ENCODE measurements around the gene PPOX.

Gene PPOX

DNA sequence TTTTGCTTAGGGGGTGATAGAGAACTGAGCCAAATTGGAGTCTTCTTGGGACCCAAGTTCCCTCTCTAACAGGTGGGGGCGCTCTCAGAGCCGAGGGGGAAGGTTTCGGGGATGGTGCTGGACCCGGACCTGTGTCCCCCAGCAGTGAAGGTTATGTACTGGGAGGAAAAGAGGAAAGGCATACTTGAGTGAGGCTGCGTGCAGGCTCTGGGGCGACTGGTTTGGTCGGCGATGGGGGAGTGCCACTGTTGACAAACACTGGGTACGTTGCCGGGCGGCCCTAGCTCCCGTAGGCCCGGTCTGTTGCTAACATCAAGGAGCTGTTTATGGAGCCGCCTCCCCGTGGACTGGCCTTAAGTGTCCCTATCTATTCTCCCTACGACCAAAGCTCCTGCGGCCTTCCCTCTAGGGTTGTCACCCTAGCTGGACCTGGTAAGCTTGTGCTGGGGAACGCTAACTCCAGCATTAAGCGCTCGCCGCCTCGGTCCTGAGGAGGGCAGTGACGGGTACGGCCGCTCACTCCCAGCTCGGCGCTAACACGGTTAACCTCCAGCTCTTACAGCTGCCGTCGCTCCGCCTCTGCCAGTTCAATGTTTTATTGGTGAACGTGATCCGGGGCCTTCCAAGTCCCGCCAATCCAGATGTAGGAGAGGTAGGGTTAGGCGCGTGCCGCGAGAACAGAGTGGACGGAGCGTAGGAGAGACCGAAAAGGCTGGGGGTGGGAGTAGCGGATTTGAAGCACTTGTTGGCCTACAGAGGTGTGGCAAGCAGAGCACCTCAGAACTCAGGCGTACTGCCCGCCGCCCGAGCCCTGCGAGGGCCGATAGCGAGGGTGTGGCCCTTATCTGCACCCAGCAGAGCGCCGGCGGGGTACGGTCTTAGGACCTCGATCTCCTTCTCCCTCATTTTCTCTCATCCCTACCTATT lies at the start of gene PPOX:
Gene PPOX, plus strand, starts transcription at position 685 of the 927 bp plus-strand sequence. CDS start 422 bp downstream, outside the sequence.
- H3K27me3 ChIP-seq (ENCODE audit: low read depth), result no peaks in the 10 kb centered on the region

DNA sequence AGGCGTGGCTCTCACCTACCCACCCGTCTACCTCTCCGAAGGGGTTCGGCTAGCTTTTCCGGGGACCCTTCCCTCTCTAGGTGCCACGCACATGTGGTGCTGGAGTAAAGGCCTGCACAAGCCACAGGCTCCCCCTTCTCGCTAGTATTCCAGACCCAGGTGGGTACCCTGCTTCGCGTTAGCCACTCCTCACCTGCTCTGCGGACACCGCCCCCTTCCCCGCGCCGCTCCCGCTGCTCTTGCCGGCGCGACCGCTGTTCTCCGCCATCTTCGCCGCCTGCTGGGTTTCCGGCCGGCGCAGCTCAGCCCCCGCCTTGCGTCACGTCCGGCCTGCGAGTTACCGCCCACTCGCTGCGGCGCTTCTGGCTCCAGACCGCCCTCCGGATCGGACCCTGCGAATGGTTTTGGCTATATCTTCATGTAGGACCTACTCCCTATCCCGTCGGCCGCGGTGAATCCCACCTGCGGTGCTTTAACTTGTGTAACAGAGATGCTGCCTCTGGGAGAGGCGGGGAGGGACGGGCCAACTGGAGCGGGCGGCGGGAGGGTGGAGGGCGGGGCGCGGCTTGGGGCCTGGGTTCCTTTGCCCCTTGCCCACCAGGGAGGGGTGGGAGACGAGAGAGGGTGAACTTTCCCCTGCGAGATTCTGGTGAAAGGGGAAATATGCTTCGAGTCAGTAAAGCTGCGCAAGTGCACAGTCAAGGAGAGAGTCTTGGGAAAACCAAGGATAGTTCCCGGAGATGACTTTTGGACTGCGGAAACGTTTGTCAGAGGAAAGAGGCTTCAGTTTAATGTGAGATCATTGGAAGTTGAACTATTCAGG lies 48.3 kb upstream of the PPOX start, which contains the start of the genes NIT1 and PFDN2:
Gene NIT1, plus strand, starts transcription at position 347 of the 823 bp plus-strand sequence. Its CDS starts 72 bp downstream, at position 419.
Gene PFDN2, minus strand, starts transcription at position 279 of the 823 bp plus-strand sequence. Its CDS starts 11 bp downstream, at position 268.
- Histone ChIP-seq H3K27me3 (ENCODE audit: low read depth) (no peaks in the 10 kb centered on the region), H3K4me3 (peak within 1 kb of the TSS; percentile 91), H3K36me3 (replicated peaks) (peaks cover 42% of the 10 kb centered on the region), H3K4me1 (peaks cover 14% of the 10 kb centered on the region), H3K9me3 (no peaks in the 10 kb centered on the region)
- peak; percentile 83 to 91 for DNase-seq (ENCODE audit: low spot score in 2 of 2)
- in situ Hi-C loops (cut with MboI; ENCODE audit: low sequenced_read_pairs), result no loop called here

More for the DNA sequence above, at the start of gene PPOX:
- peak; percentile 97 to 99 for DNase-seq (ENCODE audit: low spot score in 2 of 2)
- Histone ChIP-seq H3K4me1 (peaks cover 7% of the 10 kb centered on the region), H3K9me3 (no peaks in the 10 kb centered on the region), H3K36me3 (replicated peaks) (peaks cover 37% of the 10 kb centered on the region), H3K4me3 (peak within 1 kb of the TSS; percentile 53)
- in situ Hi-C loops (cut with MboI; ENCODE audit: low sequenced_read_pairs), result no loop called here

DNA sequence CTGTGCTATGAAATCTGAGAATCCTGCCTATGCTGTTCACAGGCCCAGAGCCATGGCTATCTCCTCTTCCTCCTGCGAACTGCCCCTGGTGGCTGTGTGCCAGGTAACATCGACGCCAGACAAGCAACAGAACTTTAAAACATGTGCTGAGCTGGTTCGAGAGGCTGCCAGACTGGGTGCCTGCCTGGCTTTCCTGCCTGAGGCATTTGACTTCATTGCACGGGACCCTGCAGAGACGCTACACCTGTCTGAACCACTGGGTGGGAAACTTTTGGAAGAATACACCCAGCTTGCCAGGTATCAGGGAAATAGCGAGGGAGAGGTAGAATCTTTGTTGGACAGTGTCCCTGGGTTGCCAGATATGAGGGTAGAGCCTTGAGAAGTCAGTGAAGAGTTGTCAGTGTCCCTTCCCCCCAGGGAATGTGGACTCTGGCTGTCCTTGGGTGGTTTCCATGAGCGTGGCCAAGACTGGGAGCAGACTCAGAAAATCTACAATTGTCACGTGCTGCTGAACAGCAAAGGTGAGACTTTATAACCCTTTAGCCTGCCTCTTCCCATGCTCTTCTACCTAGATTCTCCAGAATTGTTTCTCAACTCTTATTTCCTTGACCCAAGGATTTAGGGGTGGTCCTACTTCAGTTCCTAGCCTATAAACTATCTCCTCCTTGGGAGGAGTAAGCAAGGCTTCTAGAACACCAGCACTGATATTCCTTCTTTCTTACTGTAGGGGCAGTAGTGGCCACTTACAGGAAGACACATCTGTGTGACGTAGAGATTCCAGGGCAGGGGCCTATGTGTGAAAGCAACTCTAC lies 46.9 kb upstream of the PPOX start:
- H3K4me1 ChIP-seq, result peaks cover 14% of the 10 kb centered on the region
- H3K36me3 ChIP-seq (replicated peaks), result peaks cover 52% of the 10 kb centered on the region
- peak overlapping the region; percentile 91 for H3K4me3 ChIP-seq
- no peaks in the 10 kb centered on the region for H3K9me3 ChIP-seq
- DNase-seq (ENCODE audit: low spot score in 2 of 2), result peak; percentile 52 to 65
- in situ Hi-C loops (cut with MboI; ENCODE audit: low sequenced_read_pairs), result no loop called here
- no peaks in the 10 kb centered on the region for H3K27me3 ChIP-seq (ENCODE audit: low read depth)

DNA sequence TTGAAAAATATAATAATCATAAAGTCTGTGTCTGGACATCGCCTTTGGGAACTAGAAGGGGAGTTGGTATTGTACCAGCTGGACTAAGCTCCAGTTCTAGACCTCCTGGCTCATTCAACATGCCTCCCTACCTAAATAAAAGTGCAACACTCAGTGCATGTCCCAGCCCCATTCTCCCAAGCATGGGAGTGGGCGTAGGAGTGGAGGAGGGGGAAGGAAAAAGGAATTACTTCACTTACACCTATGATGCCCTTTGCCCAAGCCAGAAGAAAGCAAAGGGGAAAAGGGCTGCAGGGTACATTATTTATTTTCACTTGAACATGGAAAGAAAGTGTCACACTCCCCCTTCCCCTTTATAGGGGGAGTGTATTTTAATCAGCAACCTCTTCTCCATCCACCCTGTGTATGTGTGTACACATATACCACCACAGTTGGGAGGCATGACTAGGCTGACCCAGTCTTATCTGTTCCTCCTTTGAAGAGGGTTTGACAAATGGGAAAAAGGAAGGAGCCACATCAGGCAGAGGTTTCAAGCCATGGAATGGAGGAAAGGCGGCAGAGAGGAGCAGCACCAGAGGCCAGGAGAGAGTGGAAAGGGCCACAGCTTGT lies 45.1 kb upstream of the PPOX start:
- in situ Hi-C loops (cut with MboI; ENCODE audit: low sequenced_read_pairs), result no loop called here
- Histone ChIP-seq H3K4me3 (no peak overlapping the region), H3K27me3 (ENCODE audit: low read depth) (no peaks in the 10 kb centered on the region), H3K4me1 (peaks cover 10% of the 10 kb centered on the region), H3K9me3 (no peaks in the 10 kb centered on the region), H3K36me3 (replicated peaks) (peaks cover 59% of the 10 kb centered on the region)
- no peak for DNase-seq (ENCODE audit: low spot score in 2 of 2)

DNA sequence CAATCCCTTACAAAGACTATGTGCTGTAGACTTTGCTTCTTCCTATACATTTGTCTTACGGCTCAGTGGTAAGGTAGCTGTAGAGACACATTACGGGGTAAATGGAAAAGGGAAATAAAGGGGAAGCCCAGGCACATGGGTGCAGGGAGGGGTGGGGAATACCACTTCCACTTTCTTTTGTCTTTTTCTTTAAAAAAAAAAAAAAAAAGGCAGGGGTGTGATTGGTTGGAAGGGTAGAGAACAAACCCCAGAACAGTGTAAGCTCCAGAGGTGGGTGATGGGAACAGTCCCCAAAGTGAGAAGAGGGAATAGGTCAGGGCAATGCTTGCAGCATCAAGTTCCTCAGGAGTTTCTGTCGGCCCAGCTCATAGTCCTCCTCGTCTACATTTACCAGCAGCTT lies 44.4 kb upstream of the PPOX start:
- H3K36me3 ChIP-seq (replicated peaks), result peaks cover 64% of the 10 kb centered on the region
- H3K4me1 ChIP-seq, result peaks cover 10% of the 10 kb centered on the region
- H3K27me3 ChIP-seq (ENCODE audit: low read depth), result no peaks in the 10 kb centered on the region
- in situ Hi-C loops (cut with MboI; ENCODE audit: low sequenced_read_pairs), result no loop called here
- H3K9me3 ChIP-seq, result no peaks in the 10 kb centered on the region
- no peak overlapping the region for H3K4me3 ChIP-seq
- no peak for DNase-seq (ENCODE audit: low spot score in 2 of 2)

DNA sequence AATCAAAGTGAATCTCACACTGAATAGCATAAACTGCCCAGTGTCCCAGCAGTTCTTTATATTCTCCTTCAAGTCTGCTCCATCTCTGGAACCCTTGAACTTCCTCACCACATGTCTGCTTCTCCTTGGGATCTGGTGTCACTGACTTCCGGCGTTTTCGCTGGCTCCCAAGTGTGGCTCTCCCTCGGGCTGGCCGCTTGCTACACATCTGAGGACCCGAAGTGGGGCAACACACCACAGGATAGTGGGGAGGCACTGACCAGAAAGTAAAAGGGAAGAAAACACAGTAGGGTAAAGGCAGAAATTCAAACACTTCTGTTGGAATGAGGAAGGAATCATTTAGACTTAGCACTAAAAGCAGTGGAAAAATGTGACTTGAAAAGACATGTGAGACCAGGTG lies 43.3 kb upstream of the PPOX start:
- in situ Hi-C loops (cut with MboI; ENCODE audit: low sequenced_read_pairs), result no loop called here
- peaks cover 71% of the 10 kb centered on the region for H3K36me3 ChIP-seq (replicated peaks)
- H3K4me1 ChIP-seq, result peaks cover 10% of the 10 kb centered on the region
- H3K9me3 ChIP-seq, result no peaks in the 10 kb centered on the region
- no peak overlapping the region for H3K4me3 ChIP-seq
- DNase-seq (ENCODE audit: low spot score in 2 of 2), result no peak
- H3K27me3 ChIP-seq (ENCODE audit: low read depth), result no peaks in the 10 kb centered on the region

DNA sequence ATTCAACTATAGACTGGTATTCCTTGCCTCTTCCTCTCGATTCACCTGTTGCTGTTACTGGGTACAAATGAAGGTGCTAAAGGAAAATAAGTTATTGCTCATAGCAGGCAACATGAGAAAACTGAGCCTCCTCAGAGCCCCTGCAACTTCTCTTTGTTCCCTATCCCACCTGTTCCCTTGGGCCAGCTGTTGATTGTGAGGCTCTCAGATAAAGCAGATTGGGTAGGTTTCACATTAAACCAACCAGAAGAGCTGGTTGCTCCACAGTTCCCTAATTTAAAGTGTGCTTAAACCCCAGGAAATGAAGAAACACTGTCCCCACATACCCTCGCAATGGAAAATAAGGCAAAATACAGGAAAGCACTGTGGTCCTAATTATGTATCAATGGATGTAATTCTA lies 38.6 kb upstream of the PPOX start:
- H3K36me3 ChIP-seq (replicated peaks), result peaks cover 56% of the 10 kb centered on the region

DNA sequence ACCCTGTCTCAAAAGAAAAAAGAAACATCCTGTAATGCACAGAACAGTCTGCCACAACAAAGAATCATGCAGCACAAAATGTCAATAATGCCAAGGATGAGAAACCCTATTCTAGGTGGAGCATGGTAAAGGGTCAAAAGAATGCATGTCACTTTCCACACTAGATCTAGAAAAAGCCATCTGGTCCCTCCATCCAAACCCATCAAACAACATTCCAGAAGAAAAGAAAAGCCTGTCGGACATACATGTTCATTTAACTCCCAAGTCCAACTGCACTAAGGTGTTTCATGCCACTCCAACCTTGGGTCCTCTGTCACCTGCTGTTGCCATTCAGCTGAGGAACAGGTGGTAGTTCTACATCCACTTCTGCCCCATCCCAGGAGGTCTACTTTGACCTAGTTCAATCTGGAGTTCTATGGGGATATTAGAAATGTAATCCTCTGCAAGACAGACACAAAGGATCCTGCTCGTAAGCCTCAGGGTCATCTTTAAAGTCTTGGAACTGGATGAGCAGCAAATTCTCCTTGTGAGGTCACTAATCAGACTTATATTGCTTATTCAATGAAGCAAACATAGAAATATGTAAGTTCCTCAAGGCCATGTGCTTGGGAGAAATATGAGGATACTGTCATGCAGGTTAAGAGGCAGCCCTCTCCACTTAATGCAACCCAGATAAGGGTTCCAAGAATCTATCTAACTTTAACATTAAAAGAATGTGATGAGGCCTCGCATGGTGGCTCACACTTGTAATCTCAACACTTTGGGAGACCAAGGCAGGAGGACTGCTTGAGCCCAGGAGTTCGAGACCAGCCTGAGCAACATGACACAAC lies 37.4 kb upstream of the PPOX start:
- H3K4me1 ChIP-seq, result peaks cover 17% of the 10 kb centered on the region
- H3K4me3 ChIP-seq, result no peak overlapping the region
- no peaks in the 10 kb centered on the region for H3K9me3 ChIP-seq
- no peak for DNase-seq (ENCODE audit: low spot score in 2 of 2)
- no peaks in the 10 kb centered on the region for H3K27me3 ChIP-seq (ENCODE audit: low read depth)
- H3K36me3 ChIP-seq (replicated peaks), result peaks cover 48% of the 10 kb centered on the region
- in situ Hi-C loops (cut with MboI; ENCODE audit: low sequenced_read_pairs), result no loop called here

More for the DNA sequence above, 38.6 kb upstream of the PPOX start:
- in situ Hi-C loops (cut with MboI; ENCODE audit: low sequenced_read_pairs), result no loop called here
- no peak for DNase-seq (ENCODE audit: low spot score in 2 of 2)
- Histone ChIP-seq H3K9me3 (no peaks in the 10 kb centered on the region), H3K4me1 (peaks cover 13% of the 10 kb centered on the region), H3K27me3 (ENCODE audit: low read depth) (no peaks in the 10 kb centered on the region), H3K4me3 (no peak overlapping the region)

DNA sequence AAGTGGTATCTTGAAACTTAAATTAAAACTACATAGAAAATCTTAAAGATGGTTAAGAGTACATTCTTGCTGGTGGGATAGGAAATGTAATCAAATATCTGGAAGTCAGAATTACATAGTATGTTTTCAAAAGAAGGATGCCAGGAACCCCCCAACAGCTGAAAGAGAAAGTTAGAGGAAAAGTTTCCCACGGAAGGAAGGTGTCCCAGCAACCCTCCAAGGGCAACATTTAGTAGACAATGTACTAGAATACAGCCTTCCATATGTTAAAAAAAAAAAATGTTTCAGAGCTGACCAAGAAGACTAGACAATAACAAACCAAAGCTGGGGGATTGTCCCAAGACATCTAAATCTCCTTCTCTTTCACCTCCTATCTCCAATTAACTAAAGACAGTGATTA lies 36.0 kb upstream of the PPOX start:
- H3K27me3 ChIP-seq (ENCODE audit: low read depth), result no peaks in the 10 kb centered on the region
- H3K4me3 ChIP-seq, result no peak overlapping the region
- H3K4me1 ChIP-seq, result peaks cover 17% of the 10 kb centered on the region
- no peak for DNase-seq (ENCODE audit: low spot score in 2 of 2)
- in situ Hi-C loops (cut with MboI; ENCODE audit: low sequenced_read_pairs), result no loop called here
- H3K9me3 ChIP-seq, result no peaks in the 10 kb centered on the region
- peaks cover 38% of the 10 kb centered on the region for H3K36me3 ChIP-seq (replicated peaks)

DNA sequence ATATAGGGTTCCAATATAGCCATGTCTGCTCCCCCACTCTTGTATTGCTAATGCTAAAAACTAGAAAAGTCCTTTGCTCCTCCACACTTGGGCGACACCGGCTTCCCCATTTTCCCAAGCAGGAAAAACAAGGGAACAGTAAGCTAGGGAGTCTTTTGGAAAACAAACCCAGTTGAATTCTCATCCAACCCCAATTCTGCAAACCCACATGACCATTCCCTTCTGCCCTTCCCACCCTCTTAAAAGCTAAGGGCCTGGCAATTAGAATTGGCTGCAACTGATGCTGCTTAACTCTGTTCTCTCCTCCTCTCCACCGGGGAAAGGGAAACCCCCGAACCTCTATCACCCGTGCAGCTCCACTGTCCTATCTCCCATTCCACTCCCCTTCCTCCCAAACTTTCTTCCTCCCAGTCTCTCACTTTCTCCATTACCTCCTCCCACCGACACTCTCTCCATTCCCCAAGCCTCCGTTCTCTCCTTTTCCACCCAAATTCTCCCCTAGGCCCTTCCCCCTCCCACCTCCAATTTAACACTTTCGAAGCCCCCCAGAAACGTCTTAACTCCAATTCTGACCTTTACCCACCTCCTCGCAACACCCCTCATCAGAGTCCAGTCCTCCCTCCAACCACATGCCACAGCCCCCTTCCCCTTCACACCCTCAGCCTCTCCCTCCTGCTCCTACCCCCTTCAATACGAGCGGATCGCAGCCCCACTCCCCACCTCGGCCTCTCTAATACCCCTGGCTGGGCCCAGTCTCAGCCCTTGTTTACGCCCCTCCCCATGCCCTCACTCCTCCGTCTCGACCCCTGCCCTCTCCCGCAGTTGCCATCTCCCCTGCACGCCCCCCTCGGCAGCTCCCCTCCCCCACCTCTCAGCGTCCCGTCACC lies 34.5 kb upstream of the PPOX start:
- in situ Hi-C loops (cut with MboI; ENCODE audit: low sequenced_read_pairs), result no loop called here
- Histone ChIP-seq H3K9me3 (no peaks in the 10 kb centered on the region), H3K4me1 (peaks cover 17% of the 10 kb centered on the region), H3K36me3 (replicated peaks) (peaks cover 28% of the 10 kb centered on the region), H3K27me3 (ENCODE audit: low read depth) (no peaks in the 10 kb centered on the region), H3K4me3 (peak overlapping the region; percentile 45)
- DNase-seq (ENCODE audit: low spot score in 2 of 2), result peak in 1 of 2 experiments; percentile 22

DNA sequence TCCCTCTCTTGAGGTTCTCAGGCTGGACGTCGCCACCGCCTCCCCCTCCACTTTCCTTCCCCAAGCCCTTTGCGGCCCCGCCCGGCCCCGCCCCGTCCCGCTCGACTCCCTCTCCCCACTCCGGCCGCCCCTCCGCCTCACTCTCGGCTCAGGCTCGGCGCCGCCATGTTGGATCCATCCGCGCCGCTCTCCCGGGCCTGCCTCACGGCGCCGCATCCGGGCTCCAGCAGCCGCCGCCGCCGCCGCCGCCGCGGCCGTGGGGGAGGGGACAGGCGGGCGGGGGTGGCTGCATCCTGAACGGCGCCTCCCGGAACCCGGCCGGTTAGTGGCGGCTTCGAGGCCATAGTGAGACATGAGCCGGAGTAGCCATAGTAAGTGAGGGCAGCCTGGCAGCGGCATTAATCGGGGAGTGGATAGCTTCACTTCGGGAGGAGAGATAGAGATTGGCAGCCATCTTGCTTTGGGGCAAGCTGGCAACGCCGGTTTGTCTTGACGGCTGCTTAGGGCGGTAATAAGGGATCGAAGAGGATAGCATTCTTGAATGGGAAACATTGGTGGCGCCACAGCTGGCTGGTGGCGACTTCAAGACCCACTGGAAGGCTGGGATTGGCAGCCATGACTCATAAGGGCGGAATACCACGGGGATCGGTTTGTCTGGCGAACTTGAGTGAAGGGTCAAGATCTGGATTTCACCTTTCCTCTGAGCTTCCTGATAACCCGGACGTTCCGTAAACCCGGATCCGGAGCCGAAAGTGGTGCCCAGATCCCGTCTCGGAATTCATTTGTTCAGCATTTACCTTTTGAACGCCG lies 33.6 kb upstream of the PPOX start, which contains the start of gene DEDD:
Gene DEDD, minus strand, starts transcription at position 258 of the 810 bp plus-strand sequence. CDS start 8,205 bp downstream, outside the sequence.
- Histone ChIP-seq H3K4me3 (peak within 1 kb of the TSS; percentile 45), H3K9me3 (no peaks in the 10 kb centered on the region), H3K4me1 (peaks cover 17% of the 10 kb centered on the region), H3K27me3 (ENCODE audit: low read depth) (no peaks in the 10 kb centered on the region), H3K36me3 (replicated peaks) (peaks cover 19% of the 10 kb centered on the region)
- DNase-seq (ENCODE audit: low spot score in 2 of 2), result peak; percentile 95 to 99
- in situ Hi-C loops (cut with MboI; ENCODE audit: low sequenced_read_pairs), result no loop called here
